ENCODE results near the gene SYNE1. TPM values are rescaled to one million over a fixed set of nuclear protein-coding genes. Genes with fewer than 3 reads are reported as not detected.

The SYNE1 gene
- total and polyA plus RNA-seq, 4 experiments from 2014 or later, result 22.5 to 228 (median 144) TPM

GRCh38 chr6:152454003-152454402, 183.2 kb downstream of the SYNE1 start:
- H3K27me3 ChIP-seq (ENCODE audit: insufficient read depth, low read length), result no peaks in the 10 kb centered on the region
- Mint-ChIP-seq H3K4me1 (no peaks in the 10 kb centered on the region), H3K4me3 (no peak overlapping the region), H3K9me3 (peaks cover 0 to 4% (median under 1%) of the 10 kb centered on the region in 8 donors), H3K36me3 (no peaks in the 10 kb centered on the region), H3K27me3 (peaks cover 7 to 8% of the 10 kb centered on the region in 2 donors), H3K27ac (no peak overlapping the region)
- ChIA-PET CTCF (ENCODE audit: partially characterized antibody) (no interaction called here), POLR2A (ENCODE audit: partially characterized antibody) (no interaction called here)
- no peaks in the 10 kb centered on the region for H3K9me3 ChIP-seq (ENCODE audit: control insufficient read depth in 1 of 2, low read length in 2 of 2)
- no peak overlapping the region for H3K27ac ChIP-seq (ENCODE audit: low read depth, low read length)
- intact Hi-C loops (cut with micrococcal nuclease), result no loop called here
- no peaks in the 10 kb centered on the region for H3K36me3 ChIP-seq (ENCODE audit: insufficient read depth, low read length)
- H3K4me3 ChIP-seq (ENCODE audit: low read length in 2 of 2), result no peak overlapping the region
- H3K4me1 ChIP-seq (ENCODE audit: insufficient read depth, low read length), result no peaks in the 10 kb centered on the region
- no peak for DNase-seq

- Mint-ChIP-seq H3K4me1 (no peaks in the 10 kb centered on the region), H3K27ac (no peak overlapping the region), H3K4me3 (no peak overlapping the region), H3K36me3 (no peaks in the 10 kb centered on the region), H3K9me3 (peaks cover 0 to 4% (median under 1%) of the 10 kb centered on the region in 8 donors), H3K27me3 (peaks cover 7 to 8% of the 10 kb centered on the region in 2 donors)
- CTCF ChIA-PET (ENCODE audit: partially characterized antibody), result no interaction called here
- Histone ChIP-seq H3K4me3 (ENCODE audit: low read length in 2 of 2) (no peak overlapping the region), H3K27ac (ENCODE audit: low read depth, low read length) (no peak overlapping the region), H3K9me3 (ENCODE audit: control insufficient read depth in 1 of 2, low read length in 2 of 2) (no peaks in the 10 kb centered on the region), H3K4me1 (ENCODE audit: insufficient read depth, low read length) (no peaks in the 10 kb centered on the region), H3K36me3 (ENCODE audit: insufficient read depth, low read length) (no peaks in the 10 kb centered on the region), H3K27me3 (ENCODE audit: insufficient read depth, low read length) (no peaks in the 10 kb centered on the region)
- POLR2A ChIA-PET (ENCODE audit: partially characterized antibody), result no interaction called here
- DNase-seq, result no peak
- intact Hi-C loops (cut with micrococcal nuclease), result no loop called here
Measured at GRCh38 chr6:152453421-152453820, 183.7 kb downstream of the SYNE1 start.

- CTCF ChIA-PET (ENCODE audit: partially characterized antibody), result interaction anchor here (1.1 kb wide), 1 partner anchor 21 kb away, joined by 3 read pairs; no protein-coding TSS in a partner anchor
Measured at GRCh38 chr6:152452639-152453038, 184.5 kb downstream of the SYNE1 start.

GRCh38 chr6:152450519-152450918, 186.6 kb downstream of the SYNE1 start:
- Histone ChIP-seq H3K27ac (ENCODE audit: low read depth, low read length) (no peak overlapping the region), H3K36me3 (ENCODE audit: insufficient read depth, low read length) (no peaks in the 10 kb centered on the region), H3K27me3 (ENCODE audit: insufficient read depth, low read length) (no peaks in the 10 kb centered on the region), H3K4me3 (ENCODE audit: low read length in 2 of 2) (no peak overlapping the region), H3K4me1 (ENCODE audit: insufficient read depth, low read length) (no peaks in the 10 kb centered on the region), H3K9me3 (ENCODE audit: control insufficient read depth in 1 of 2, low read length in 2 of 2) (no peaks in the 10 kb centered on the region)
- Mint-ChIP-seq H3K4me3 (no peak overlapping the region), H3K27me3 (peaks cover 5 to 13% of the 10 kb centered on the region in 2 donors), H3K36me3 (no peaks in the 10 kb centered on the region), H3K9me3 (peaks cover 0 to 4% (median under 1%) of the 10 kb centered on the region in 8 donors), H3K4me1 (no peaks in the 10 kb centered on the region), H3K27ac (no peak overlapping the region)
- ChIA-PET CTCF (ENCODE audit: partially characterized antibody) (interaction anchor here (0.6 kb wide), 1 partner anchor 502 kb away, joined by 3 read pairs; no protein-coding TSS in a partner anchor), POLR2A (ENCODE audit: partially characterized antibody) (no interaction called here)
- no peak for DNase-seq
- intact Hi-C loops (cut with micrococcal nuclease), result no loop called here

More at GRCh38 chr6:152452639-152453038, 184.5 kb downstream of the SYNE1 start:
- Mint-ChIP-seq H3K4me1 (no peaks in the 10 kb centered on the region), H3K36me3 (no peaks in the 10 kb centered on the region), H3K4me3 (no peak overlapping the region), H3K27me3 (peaks cover 7 to 9% of the 10 kb centered on the region in 2 donors), H3K9me3 (peaks cover 0 to 4% (median under 1%) of the 10 kb centered on the region in 8 donors), H3K27ac (no peak overlapping the region)
- Histone ChIP-seq H3K4me1 (ENCODE audit: insufficient read depth, low read length) (no peaks in the 10 kb centered on the region), H3K4me3 (ENCODE audit: low read length in 2 of 2) (no peak overlapping the region), H3K27ac (ENCODE audit: low read depth, low read length) (no peak overlapping the region), H3K27me3 (ENCODE audit: insufficient read depth, low read length) (no peaks in the 10 kb centered on the region), H3K9me3 (ENCODE audit: control insufficient read depth in 1 of 2, low read length in 2 of 2) (no peaks in the 10 kb centered on the region), H3K36me3 (ENCODE audit: insufficient read depth, low read length) (no peaks in the 10 kb centered on the region)
- no peak for DNase-seq
- POLR2A ChIA-PET (ENCODE audit: partially characterized antibody), result no interaction called here
- intact Hi-C loops (cut with micrococcal nuclease), result no loop called here

- ChIA-PET POLR2A (ENCODE audit: partially characterized antibody) (no interaction called here), CTCF (ENCODE audit: partially characterized antibody) (no interaction called here)
- intact Hi-C loops (cut with micrococcal nuclease), result no loop called here
- Mint-ChIP-seq H3K36me3 (no peaks in the 10 kb centered on the region), H3K4me3 (no peak overlapping the region), H3K9me3 (no peaks in the 10 kb centered on the region), H3K4me1 (no peaks in the 10 kb centered on the region), H3K27ac (no peak overlapping the region), H3K27me3 (peaks cover 3 to 5% of the 10 kb centered on the region in 2 donors)
- no peak for DNase-seq
- Histone ChIP-seq H3K27ac (ENCODE audit: low read depth, low read length) (no peak overlapping the region), H3K27me3 (ENCODE audit: insufficient read depth, low read length) (no peaks in the 10 kb centered on the region), H3K4me1 (ENCODE audit: insufficient read depth, low read length) (no peaks in the 10 kb centered on the region), H3K4me3 (ENCODE audit: low read length in 2 of 2) (no peak overlapping the region), H3K9me3 (ENCODE audit: control insufficient read depth in 1 of 2, low read length in 2 of 2) (no peaks in the 10 kb centered on the region), H3K36me3 (ENCODE audit: insufficient read depth, low read length) (no peaks in the 10 kb centered on the region)
Measured at GRCh38 chr6:152441902-152442301, 195.3 kb downstream of the SYNE1 start.

GRCh38 chr6:152435816-152436215, 201.3 kb downstream of the SYNE1 start:
- ChIA-PET CTCF (ENCODE audit: partially characterized antibody) (no interaction called here), POLR2A (ENCODE audit: partially characterized antibody) (no interaction called here)
- Histone ChIP-seq H3K27me3 (ENCODE audit: insufficient read depth, low read length) (no peaks in the 10 kb centered on the region), H3K4me1 (ENCODE audit: insufficient read depth, low read length) (no peaks in the 10 kb centered on the region), H3K9me3 (ENCODE audit: control insufficient read depth in 1 of 2, low read length in 2 of 2) (no peaks in the 10 kb centered on the region), H3K4me3 (ENCODE audit: low read length in 2 of 2) (no peak overlapping the region), H3K27ac (ENCODE audit: low read depth, low read length) (no peak overlapping the region), H3K36me3 (ENCODE audit: insufficient read depth, low read length) (no peaks in the 10 kb centered on the region)
- Mint-ChIP-seq H3K27ac (no peak overlapping the region), H3K36me3 (no peaks in the 10 kb centered on the region), H3K4me1 (no peaks in the 10 kb centered on the region), H3K9me3 (no peaks in the 10 kb centered on the region), H3K27me3 (peaks cover 0 to 3% of the 10 kb centered on the region in 2 donors), H3K4me3 (no peak overlapping the region)
- intact Hi-C loops (cut with micrococcal nuclease), result no loop called here
- DNase-seq, result no peak

- Histone ChIP-seq H3K27me3 (ENCODE audit: insufficient read depth, low read length) (peaks cover 3% of the 10 kb centered on the region), H3K4me3 (ENCODE audit: low read length in 2 of 2) (no peak overlapping the region), H3K9me3 (ENCODE audit: control insufficient read depth in 1 of 2, low read length in 2 of 2) (no peaks in the 10 kb centered on the region), H3K36me3 (ENCODE audit: insufficient read depth, low read length) (no peaks in the 10 kb centered on the region), H3K4me1 (ENCODE audit: insufficient read depth, low read length) (no peaks in the 10 kb centered on the region), H3K27ac (ENCODE audit: low read depth, low read length) (no peak overlapping the region)
- H3K4me3 Mint-ChIP-seq, result no peak overlapping the region
- no peaks in the 10 kb centered on the region for H3K4me1 Mint-ChIP-seq
- DNase-seq, result no peak
- H3K27ac Mint-ChIP-seq, result no peak overlapping the region
- CTCF ChIA-PET (ENCODE audit: partially characterized antibody), result no interaction called here
- intact Hi-C loops (cut with micrococcal nuclease), result no loop called here
- H3K27me3 Mint-ChIP-seq, result peaks cover 1 to 3% of the 10 kb centered on the region in 2 donors
- POLR2A ChIA-PET (ENCODE audit: partially characterized antibody), result no interaction called here
- no peaks in the 10 kb centered on the region for H3K36me3 Mint-ChIP-seq
- no peaks in the 10 kb centered on the region for H3K9me3 Mint-ChIP-seq
Measured at GRCh38 chr6:152432758-152433157, 204.4 kb downstream of the SYNE1 start.

- no peaks in the 10 kb centered on the region for H3K9me3 ChIP-seq (ENCODE audit: control insufficient read depth in 1 of 2, low read length in 2 of 2)
- H3K27ac Mint-ChIP-seq, result no peak overlapping the region
- DNase-seq, result no peak
- intact Hi-C loops (cut with micrococcal nuclease), result no loop called here
- no peaks in the 10 kb centered on the region for H3K36me3 Mint-ChIP-seq
- H3K27me3 ChIP-seq (ENCODE audit: insufficient read depth, low read length), result peaks cover 3% of the 10 kb centered on the region
- H3K4me1 Mint-ChIP-seq, result no peaks in the 10 kb centered on the region
- ChIA-PET POLR2A (ENCODE audit: partially characterized antibody) (no interaction called here), CTCF (ENCODE audit: partially characterized antibody) (no interaction called here)
- no peaks in the 10 kb centered on the region for H3K4me1 ChIP-seq (ENCODE audit: insufficient read depth, low read length)
- H3K4me3 Mint-ChIP-seq, result no peak overlapping the region
- H3K27me3 Mint-ChIP-seq, result peaks cover 6% of the 10 kb centered on the region in 2 donors
- no peak overlapping the region for H3K4me3 ChIP-seq (ENCODE audit: low read length in 2 of 2)
- H3K9me3 Mint-ChIP-seq, result peaks cover 0 to 5% (median 0%) of the 10 kb centered on the region in 8 donors
- no peaks in the 10 kb centered on the region for H3K36me3 ChIP-seq (ENCODE audit: insufficient read depth, low read length)
- no peak overlapping the region for H3K27ac ChIP-seq (ENCODE audit: low read depth, low read length)
Measured at GRCh38 chr6:152428126-152428525, 209.0 kb downstream of the SYNE1 start.
